ENCODE results near the gene PEAK1.

GRCh38 chr15:77112838-77113504 lies 306.9 kb downstream of the PEAK1 start:
- TF ChIP-seq, protein P1, sequence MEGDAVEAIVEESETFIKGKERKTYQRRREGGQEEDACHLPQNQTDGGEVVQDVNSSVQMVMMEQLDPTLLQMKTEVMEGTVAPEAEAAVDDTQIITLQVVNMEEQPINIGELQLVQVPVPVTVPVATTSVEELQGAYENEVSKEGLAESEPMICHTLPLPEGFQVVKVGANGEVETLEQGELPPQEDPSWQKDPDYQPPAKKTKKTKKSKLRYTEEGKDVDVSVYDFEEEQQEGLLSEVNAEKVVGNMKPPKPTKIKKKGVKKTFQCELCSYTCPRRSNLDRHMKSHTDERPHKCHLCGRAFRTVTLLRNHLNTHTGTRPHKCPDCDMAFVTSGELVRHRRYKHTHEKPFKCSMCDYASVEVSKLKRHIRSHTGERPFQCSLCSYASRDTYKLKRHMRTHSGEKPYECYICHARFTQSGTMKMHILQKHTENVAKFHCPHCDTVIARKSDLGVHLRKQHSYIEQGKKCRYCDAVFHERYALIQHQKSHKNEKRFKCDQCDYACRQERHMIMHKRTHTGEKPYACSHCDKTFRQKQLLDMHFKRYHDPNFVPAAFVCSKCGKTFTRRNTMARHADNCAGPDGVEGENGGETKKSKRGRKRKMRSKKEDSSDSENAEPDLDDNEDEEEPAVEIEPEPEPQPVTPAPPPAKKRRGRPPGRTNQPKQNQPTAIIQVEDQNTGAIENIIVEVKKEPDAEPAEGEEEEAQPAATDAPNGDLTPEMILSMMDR (IDR thresholded peaks at IDR 0.05; ENCODE audit: insufficient read depth, low read length) = no peak
- TF ChIP-seq POLR2AphosphoS5 (IDR thresholded peaks at IDR 0.05; ENCODE audit: low read depth) = no peak
- TF ChIP-seq REST (IDR thresholded peaks at IDR 0.05; ENCODE audit: insufficient replicate concordance, low read depth) = no peak
- no peak for TF ChIP-seq GABPA (IDR thresholded peaks at IDR 0.05; ENCODE audit: low read depth)
